ENCODE results near the gene NECTIN1.

Gene NECTIN1

DNA sequence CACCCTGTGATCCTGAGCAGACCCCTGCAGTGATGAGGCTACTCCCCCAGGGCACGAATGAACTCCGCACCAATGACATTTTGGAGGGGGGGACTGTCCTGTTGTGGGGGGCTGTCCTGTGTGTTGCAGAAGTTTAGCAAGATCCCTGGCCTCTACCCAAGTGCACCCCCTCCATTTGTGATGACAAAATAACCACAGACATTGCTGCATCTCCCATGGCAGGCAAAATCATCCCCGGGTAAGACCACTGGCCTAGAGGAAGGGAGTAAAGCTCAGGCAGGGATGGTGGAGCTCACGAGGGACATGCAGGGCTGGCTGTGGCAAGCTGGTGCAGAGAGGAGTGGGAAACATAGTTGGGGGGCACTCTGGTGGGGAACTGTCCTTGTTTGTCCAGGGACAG is 40.6 kb downstream of the NECTIN1 start:
- H3K9me3 ChIP-seq (ENCODE audit: control insufficient read depth, insufficient read depth, low read depth, low read length): no peaks in the 10 kb centered on the region
- H3K27me3 ChIP-seq (ENCODE audit: control insufficient read depth, insufficient read depth, low read length): no peaks in the 10 kb centered on the region
- H3K27ac ChIP-seq (ENCODE audit: low read depth, low read length): no peak overlapping the region
- no peak overlapping the region for H3K4me3 ChIP-seq (ENCODE audit: low read depth, low read length)
- no peak overlapping the region for H3K9ac ChIP-seq (ENCODE audit: low read length)
- H3K36me3 ChIP-seq (ENCODE audit: control insufficient read depth, insufficient read depth, low read length): no peaks in the 10 kb centered on the region
- peaks cover 88% of the 10 kb centered on the region for H3K4me1 ChIP-seq (ENCODE audit: control insufficient read depth, insufficient read depth, low read length)

DNA sequence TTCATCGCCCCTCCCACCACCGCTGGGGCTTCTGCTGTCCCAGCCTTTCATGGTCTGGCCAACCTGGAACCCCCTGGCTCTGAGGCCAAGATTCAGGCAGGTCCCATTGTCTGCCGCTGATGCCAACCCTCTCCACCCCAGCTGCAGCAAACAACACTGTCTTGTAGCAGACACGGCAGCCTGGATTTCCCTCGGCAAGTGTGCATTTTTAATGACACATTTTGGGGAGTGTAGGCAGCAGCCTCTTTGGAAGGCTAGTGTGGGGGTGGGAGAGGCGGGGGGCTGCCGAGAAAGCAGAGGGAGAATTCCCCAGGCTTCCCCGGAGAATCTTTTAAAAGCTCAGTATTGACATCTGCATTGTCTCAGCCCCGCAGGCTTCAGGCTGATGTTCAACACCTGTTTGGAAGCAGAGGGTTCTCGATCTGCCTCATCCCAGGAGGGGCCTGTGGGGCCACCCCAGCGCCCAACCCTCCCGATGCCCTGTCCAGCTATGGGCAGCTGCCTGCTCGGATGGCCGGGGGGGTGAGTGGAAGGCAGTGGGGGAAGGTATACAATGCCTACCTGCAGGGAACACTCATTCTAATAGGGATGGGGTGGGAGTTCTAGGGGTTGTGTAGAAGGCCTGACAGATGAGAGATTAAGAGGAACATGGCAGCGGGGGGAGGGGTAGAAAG is 41.5 kb downstream of the NECTIN1 start:
- H3K27ac ChIP-seq (ENCODE audit: low read depth, low read length): no peak overlapping the region
- H3K9me3 ChIP-seq (ENCODE audit: control insufficient read depth, insufficient read depth, low read depth, low read length): no peaks in the 10 kb centered on the region
- no peak overlapping the region for H3K9ac ChIP-seq (ENCODE audit: low read length)
- H3K4me3 ChIP-seq (ENCODE audit: low read depth, low read length): no peak overlapping the region
- H3K36me3 ChIP-seq (ENCODE audit: control insufficient read depth, insufficient read depth, low read length): no peaks in the 10 kb centered on the region
- H3K27me3 ChIP-seq (ENCODE audit: control insufficient read depth, insufficient read depth, low read length): no peaks in the 10 kb centered on the region
- peaks cover 80% of the 10 kb centered on the region for H3K4me1 ChIP-seq (ENCODE audit: control insufficient read depth, insufficient read depth, low read length)

DNA sequence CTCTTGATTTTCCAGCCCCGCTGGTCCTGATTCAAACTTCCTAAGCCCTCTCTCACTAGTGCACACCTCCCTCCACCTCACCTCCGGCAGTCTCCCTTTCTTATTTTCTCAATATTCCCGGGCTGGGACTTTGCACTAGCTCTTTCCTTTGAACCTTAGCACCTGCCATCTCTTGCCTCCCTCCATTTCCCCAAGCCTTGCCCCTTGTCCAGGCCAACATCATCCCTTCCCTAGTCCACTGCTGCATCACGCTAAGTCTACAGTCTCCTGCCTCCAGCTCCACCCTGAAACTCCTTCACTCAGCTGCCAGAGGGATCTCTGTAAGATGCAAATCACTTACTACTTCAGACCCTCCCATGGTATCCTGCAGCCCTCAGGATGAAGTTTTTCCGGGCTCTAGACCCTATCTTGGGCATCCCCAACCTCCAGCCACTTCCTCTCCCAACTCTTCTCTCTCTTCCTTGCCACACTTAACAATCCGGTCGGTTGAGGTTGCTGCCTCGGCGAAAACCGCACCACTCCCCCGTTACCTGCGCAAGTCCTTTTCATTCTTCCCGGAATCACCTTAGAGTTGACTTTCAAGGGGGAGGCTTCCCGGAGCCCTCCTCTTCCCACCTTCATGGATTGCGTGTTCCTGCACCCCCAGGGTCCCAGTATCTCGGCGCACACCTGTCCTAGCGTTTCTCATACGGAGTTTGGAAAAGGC is 42.7 kb downstream of the NECTIN1 start:
- Histone ChIP-seq H3K27ac (ENCODE audit: low read depth, low read length) (no peak overlapping the region), H3K36me3 (ENCODE audit: control insufficient read depth, insufficient read depth, low read length) (no peaks in the 10 kb centered on the region), H3K9me3 (ENCODE audit: control insufficient read depth, insufficient read depth, low read depth, low read length) (no peaks in the 10 kb centered on the region), H3K27me3 (ENCODE audit: control insufficient read depth, insufficient read depth, low read length) (no peaks in the 10 kb centered on the region), H3K4me1 (ENCODE audit: control insufficient read depth, insufficient read depth, low read length) (peaks cover 71% of the 10 kb centered on the region), H3K4me3 (ENCODE audit: low read depth, low read length) (no peak overlapping the region), H3K9ac (ENCODE audit: low read length) (no peak overlapping the region)

DNA sequence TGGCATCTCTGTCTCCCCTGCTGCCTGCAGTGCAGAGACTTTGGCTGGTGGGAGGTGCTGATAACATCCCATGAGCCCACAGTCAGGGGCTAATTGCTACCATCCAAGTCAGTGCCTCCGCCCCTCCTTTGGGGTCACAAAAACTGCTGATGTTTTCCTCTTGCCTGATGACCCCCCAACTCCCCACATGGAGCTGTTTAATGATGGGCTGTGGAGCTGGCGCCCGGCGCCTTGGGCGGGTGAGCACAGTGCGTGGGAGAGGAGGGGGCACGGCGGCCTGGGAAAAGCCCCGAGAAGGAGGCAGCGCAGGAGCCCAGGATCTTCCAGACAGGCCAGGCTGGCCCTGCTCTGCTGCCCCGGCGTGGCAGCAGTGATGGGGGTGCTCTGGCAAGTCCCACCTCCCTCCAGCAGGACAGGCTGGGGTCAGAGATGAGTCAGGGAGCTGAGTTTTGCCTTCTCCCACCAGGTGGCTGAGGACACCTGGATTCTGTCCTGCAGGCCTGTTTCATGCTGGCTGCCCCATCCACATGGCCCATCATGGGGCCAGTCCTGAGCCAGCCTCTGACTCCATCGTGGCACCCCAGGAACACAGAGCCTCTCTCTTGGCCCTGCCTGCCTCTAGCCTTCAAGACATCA is 43.8 kb downstream of the NECTIN1 start:
- peak overlapping the region; percentile 23 for H3K9ac ChIP-seq (ENCODE audit: low read length)
- H3K9me3 ChIP-seq (ENCODE audit: control insufficient read depth, insufficient read depth, low read depth, low read length): no peaks in the 10 kb centered on the region
- no peak overlapping the region for H3K27ac ChIP-seq (ENCODE audit: low read depth, low read length)

DNA sequence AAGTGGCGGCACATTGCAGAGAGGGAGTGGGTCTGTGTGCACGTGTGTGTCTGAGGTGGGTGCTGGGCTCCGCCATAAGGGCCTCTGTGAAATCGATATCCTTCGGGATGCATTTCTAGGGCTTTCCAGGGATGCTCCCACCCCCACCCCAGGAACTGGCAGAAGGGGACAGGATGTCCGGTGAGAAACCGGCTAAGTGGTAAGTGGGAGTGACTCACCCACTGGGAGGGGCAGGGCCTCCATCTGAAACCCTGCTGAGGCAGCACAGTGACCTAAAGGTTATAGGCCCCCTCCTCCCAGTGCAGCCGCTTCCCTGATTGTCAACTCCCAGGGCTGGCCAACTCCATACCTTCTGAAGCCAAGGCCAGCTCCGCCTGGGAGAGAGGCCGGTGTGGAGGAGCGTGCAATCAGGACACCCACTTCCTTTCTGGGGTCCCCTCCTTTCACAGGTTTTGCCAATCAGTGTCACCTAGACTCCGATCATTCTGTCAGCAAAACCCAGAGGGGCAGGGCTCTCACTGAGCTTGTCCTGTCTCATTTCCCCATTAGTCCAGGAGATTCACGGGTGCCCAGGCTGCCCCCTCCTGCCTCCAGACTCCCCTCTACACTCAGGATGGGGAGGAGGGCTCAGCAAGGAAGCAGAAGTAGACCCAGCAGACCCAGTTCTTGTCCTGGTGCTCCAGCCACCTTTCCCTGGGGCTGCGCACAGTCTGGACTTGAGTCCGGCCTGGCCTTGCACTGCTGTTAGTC is 44.5 kb downstream of the NECTIN1 start:
- H3K9ac ChIP-seq (ENCODE audit: low read length): peak overlapping the region; percentile 23
- H3K4me3 ChIP-seq (ENCODE audit: low read depth, low read length): no peak overlapping the region; the same call in 1 of the 2 replicates
- no peaks in the 10 kb centered on the region for H3K36me3 ChIP-seq (ENCODE audit: control insufficient read depth, insufficient read depth, low read length)
- no peak overlapping the region for H3K27ac ChIP-seq (ENCODE audit: low read depth, low read length)
- H3K4me1 ChIP-seq (ENCODE audit: control insufficient read depth, insufficient read depth, low read length): peaks cover 62% of the 10 kb centered on the region
- no peaks in the 10 kb centered on the region for H3K9me3 ChIP-seq (ENCODE audit: control insufficient read depth, insufficient read depth, low read depth, low read length)
- H3K27me3 ChIP-seq (ENCODE audit: control insufficient read depth, insufficient read depth, low read length): no peaks in the 10 kb centered on the region

More for the DNA sequence above, 43.8 kb downstream of the NECTIN1 start:
- H3K4me1 ChIP-seq (ENCODE audit: control insufficient read depth, insufficient read depth, low read length): peaks cover 66% of the 10 kb centered on the region
- no peaks in the 10 kb centered on the region for H3K27me3 ChIP-seq (ENCODE audit: control insufficient read depth, insufficient read depth, low read length)
- no peak overlapping the region for H3K4me3 ChIP-seq (ENCODE audit: low read depth, low read length)
- no peaks in the 10 kb centered on the region for H3K36me3 ChIP-seq (ENCODE audit: control insufficient read depth, insufficient read depth, low read length)

DNA sequence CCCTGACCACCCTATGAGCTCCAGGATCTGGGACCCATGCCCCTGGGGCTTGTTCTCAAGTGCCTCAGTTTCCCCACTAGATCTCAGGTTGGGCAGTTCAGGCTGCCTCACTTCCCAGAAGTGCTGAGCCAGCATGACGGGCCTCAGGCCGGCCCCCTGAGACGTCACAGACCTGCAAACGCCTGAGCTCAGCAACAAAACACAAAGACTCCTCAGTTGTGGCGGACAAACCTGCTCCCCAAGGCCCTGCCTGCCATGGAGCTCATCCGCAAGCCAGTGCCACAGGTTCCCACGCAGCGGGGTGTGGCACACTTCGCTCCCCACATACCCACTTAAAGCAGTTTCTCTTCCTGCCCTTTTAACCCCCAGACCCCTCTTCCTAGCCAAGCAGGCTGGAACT is 45.2 kb downstream of the NECTIN1 start:
- Histone ChIP-seq H3K27me3 (ENCODE audit: control insufficient read depth, insufficient read depth, low read length) (no peaks in the 10 kb centered on the region), H3K9ac (ENCODE audit: low read length) (no peak overlapping the region), H3K4me3 (ENCODE audit: low read depth, low read length) (no peak overlapping the region), H3K36me3 (ENCODE audit: control insufficient read depth, insufficient read depth, low read length) (no peaks in the 10 kb centered on the region; the same call in 1 of the 2 replicates), H3K9me3 (ENCODE audit: control insufficient read depth, insufficient read depth, low read depth, low read length) (peaks cover 2% of the 10 kb centered on the region; the same call in 1 of the 2 replicates), H3K4me1 (ENCODE audit: control insufficient read depth, insufficient read depth, low read length) (peaks cover 54% of the 10 kb centered on the region), H3K27ac (ENCODE audit: low read depth, low read length) (no peak overlapping the region)

DNA sequence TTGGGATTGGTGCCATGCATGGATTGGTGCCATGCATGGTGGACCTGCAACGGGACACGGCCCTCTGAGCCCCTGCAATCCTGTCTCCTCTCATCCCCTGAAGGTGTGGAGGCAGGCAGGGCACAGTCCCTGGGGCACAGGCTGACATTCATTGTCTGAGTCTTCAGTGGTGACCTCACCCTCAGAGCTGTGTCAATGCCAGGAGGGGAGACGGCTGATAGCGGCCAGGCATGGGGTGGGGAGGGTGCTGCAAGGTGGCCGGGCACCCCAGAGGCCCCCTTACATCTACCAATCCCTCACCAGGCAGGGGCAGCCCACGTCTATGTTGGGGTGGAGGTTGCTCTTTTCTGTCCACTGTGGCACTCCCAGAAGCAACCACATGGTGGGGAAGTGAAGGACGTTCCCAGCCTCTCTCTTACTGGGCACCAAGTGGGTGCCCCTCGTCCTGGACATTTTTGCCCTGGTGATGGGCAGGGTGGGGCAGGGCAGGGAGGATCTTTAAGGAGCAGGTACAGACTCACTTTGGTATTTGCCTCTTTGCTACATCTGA is 47.6 kb downstream of the NECTIN1 start:
- Histone ChIP-seq H3K27me3 (ENCODE audit: control insufficient read depth, insufficient read depth, low read length) (no peaks in the 10 kb centered on the region), H3K36me3 (ENCODE audit: control insufficient read depth, insufficient read depth, low read length) (peaks cover 23% of the 10 kb centered on the region), H3K9ac (ENCODE audit: low read length) (no peak overlapping the region), H3K9me3 (ENCODE audit: control insufficient read depth, insufficient read depth, low read depth, low read length) (peaks cover 22% of the 10 kb centered on the region), H3K4me3 (ENCODE audit: low read depth, low read length) (no peak overlapping the region), H3K27ac (ENCODE audit: low read depth, low read length) (no peak overlapping the region), H3K4me1 (ENCODE audit: control insufficient read depth, insufficient read depth, low read length) (peaks cover 32% of the 10 kb centered on the region)

DNA sequence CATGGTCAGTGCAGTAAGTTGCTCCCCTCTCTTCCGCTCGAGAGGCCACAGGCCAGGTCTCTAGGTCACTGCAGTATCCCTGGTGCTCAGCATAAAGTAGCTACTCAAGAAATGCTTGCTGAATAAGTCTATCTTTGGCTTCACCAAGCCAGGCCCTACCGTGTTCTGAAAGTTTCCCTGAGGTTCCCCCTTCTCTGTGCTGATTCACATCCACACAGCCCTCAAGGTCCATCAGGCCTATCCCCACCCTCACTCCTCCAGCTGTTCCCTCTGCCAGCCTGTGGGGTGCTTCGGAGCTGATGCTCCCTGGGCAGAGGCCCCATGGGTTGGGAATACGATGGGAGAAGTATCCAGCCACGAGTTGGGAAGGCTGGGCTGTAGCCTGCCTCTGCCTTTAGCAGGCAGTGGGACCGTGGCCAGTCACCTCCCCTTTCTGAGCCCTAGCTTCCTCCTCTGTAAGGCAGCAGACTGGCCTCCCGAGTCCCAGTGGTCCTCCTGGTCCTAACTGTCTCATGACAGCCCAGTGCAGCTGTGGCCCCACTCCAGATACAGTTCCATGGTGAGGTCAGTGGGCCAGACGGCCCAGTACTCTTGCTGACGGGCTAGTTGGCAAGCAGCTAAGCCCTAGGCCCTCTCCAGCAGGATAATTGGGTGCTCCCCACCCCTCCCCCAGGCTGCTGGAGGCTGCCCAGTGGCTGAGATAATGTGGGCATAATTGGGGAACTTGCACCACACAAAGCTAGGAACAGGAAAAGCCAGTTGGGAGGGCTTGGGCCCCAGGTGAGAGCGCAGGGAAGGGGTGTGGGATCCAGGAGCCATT is 48.2 kb downstream of the NECTIN1 start:
- Histone ChIP-seq H3K9ac (ENCODE audit: low read length) (no peak overlapping the region), H3K27ac (ENCODE audit: low read depth, low read length) (no peak overlapping the region), H3K36me3 (ENCODE audit: control insufficient read depth, insufficient read depth, low read length) (peaks cover 29% of the 10 kb centered on the region), H3K9me3 (ENCODE audit: control insufficient read depth, insufficient read depth, low read depth, low read length) (peaks cover 22% of the 10 kb centered on the region), H3K27me3 (ENCODE audit: control insufficient read depth, insufficient read depth, low read length) (no peaks in the 10 kb centered on the region), H3K4me1 (ENCODE audit: control insufficient read depth, insufficient read depth, low read length) (peaks cover 25% of the 10 kb centered on the region), H3K4me3 (ENCODE audit: low read depth, low read length) (no peak overlapping the region)

DNA sequence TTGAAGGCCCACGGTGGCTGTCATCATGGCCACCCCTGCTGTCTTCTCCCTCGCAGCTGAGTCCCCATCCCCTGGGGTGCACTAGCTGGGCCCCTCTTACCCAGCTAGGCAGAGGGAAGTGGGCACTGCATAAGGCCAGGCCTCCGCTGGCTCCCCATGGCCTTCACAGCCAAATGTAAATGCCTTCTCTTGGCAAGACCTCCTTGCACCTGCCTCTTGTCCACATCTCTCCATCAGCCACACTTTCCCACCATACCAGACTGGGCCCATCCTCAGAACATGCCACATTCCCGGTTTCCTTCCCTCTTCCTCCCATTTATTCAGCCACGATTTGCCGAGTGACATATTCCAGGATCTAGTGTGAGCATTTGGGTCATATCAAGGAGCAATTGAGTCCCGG is 49.7 kb downstream of the NECTIN1 start:
- H3K9ac ChIP-seq (ENCODE audit: low read length): no peak overlapping the region
- no peak overlapping the region for H3K4me3 ChIP-seq (ENCODE audit: low read depth, low read length)
- H3K4me1 ChIP-seq (ENCODE audit: control insufficient read depth, insufficient read depth, low read length): peaks cover 11% of the 10 kb centered on the region
- peaks cover 22% of the 10 kb centered on the region for H3K9me3 ChIP-seq (ENCODE audit: control insufficient read depth, insufficient read depth, low read depth, low read length)
- H3K27ac ChIP-seq (ENCODE audit: low read depth, low read length): no peak overlapping the region
- peaks cover 38% of the 10 kb centered on the region for H3K36me3 ChIP-seq (ENCODE audit: control insufficient read depth, insufficient read depth, low read length)
- no peaks in the 10 kb centered on the region for H3K27me3 ChIP-seq (ENCODE audit: control insufficient read depth, insufficient read depth, low read length)

DNA sequence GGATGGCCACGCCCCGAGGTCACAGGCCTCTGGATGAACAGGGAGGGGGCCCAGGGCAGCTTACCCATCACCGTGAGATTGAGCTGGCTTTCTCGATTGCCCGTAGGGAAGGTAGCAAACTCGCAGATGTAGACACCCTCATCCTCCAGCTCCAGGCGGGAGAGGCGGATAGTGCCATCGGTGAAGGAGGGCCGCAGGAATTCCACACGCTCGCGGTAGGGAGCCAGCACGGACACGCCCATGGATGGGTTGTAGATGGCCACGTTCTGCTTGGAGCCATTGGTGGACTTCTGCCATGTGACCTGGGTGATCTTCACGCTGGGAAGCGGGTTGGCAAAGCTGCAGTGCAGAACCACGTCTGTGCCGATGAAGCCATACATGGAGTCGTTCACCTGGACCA is 50.6 kb downstream of the NECTIN1 start:
- H3K9me3 ChIP-seq (ENCODE audit: control insufficient read depth, insufficient read depth, low read depth, low read length): peaks cover 22% of the 10 kb centered on the region
- peaks cover 4% of the 10 kb centered on the region; the same call in 1 of the 2 replicates for H3K4me1 ChIP-seq (ENCODE audit: control insufficient read depth, insufficient read depth, low read length)
- peaks cover 48% of the 10 kb centered on the region for H3K36me3 ChIP-seq (ENCODE audit: control insufficient read depth, insufficient read depth, low read length)
- H3K27ac ChIP-seq (ENCODE audit: low read depth, low read length): no peak overlapping the region
- no peak overlapping the region for H3K4me3 ChIP-seq (ENCODE audit: low read depth, low read length)
- H3K9ac ChIP-seq (ENCODE audit: low read length): no peak overlapping the region
- no peaks in the 10 kb centered on the region for H3K27me3 ChIP-seq (ENCODE audit: control insufficient read depth, insufficient read depth, low read length)

Measured in HUES6 (cell line).